BLaER1 treated with 17β-estradiol and CSF1 and Interleukin-3, amounts not matched to agents 10 nM and 100 nM (cell line): ENCODE data around the gene GRB2.
A peak's percentile ranks its signal among the peaks of the same experiment; 100 is the strongest.
"Not testable (repeated sequence)": the region's sequence is repeated elsewhere in the genome, so short reads cannot be mapped to it uniquely, and the experiment has no call there.

Experiments used
- H3K27ac ChIP-seq, 11 experiments: shearing (Covaris generic); formaldehyde crosslinking; 2 replicates each; pipeline ENCODE4 v1.8.1; 2022
- H3K27me3 ChIP-seq, 11 experiments: shearing (Covaris generic); formaldehyde crosslinking; 2 replicates each; pipeline ENCODE4 v1.8.1; 2022
- H3K36me3 ChIP-seq, 11 experiments: shearing (Covaris generic); formaldehyde crosslinking; 2 replicates each; pipeline ENCODE4 v1.8.1; 2022
- H3K4me1 ChIP-seq, 10 experiments: shearing (Covaris generic); formaldehyde crosslinking; 2 replicates each; pipeline ENCODE4 v1.8.1; 2022
- H3K4me2 ChIP-seq, 11 experiments: shearing (Covaris generic); formaldehyde crosslinking; 2 replicates each; pipeline ENCODE4 v1.8.1; 2022
- H3K4me3 ChIP-seq, 10 experiments: shearing (Covaris generic); formaldehyde crosslinking; 2 replicates each; pipeline ENCODE4 v1.8.1; 2022
- H3K9ac ChIP-seq, 11 experiments: shearing (Covaris generic); formaldehyde crosslinking; 2 replicates each; pipeline ENCODE4 v1.8.1; 2022
- H3K9me3 ChIP-seq, 11 experiments: shearing (Covaris generic); formaldehyde crosslinking; replicated peaks in 1 of 11; 2 replicates each; pipeline ENCODE4 v1.8.1; 2022
- H4K20me1 ChIP-seq, 11 experiments: shearing (Covaris generic); formaldehyde crosslinking; 2 replicates each; pipeline ENCODE4 v1.8.1; 2022
- Cebpa-rat ChIP-seq, 11 experiments: shearing (Covaris generic); IDR thresholded peaks; 2 replicates each; pipeline ENCODE4 v1.8.1; 2022

The GRB2 gene

GRCh38 chr17:75353176-75353575 is 52.3 kb downstream of the GRB2 start:
- Histone ChIP-seq H3K9me3 (peaks cover 0 to 49% (median 37%) of the 10 kb centered on the region in 11 experiments; a peak in 18 of 22 replicates), H3K4me3 (no peak overlapping the region), H3K27me3 (no peaks in the 10 kb centered on the region), H3K4me1 (peaks cover 42 to 84% (median 49%) of the 10 kb centered on the region in 10 experiments), H3K9ac (no peak overlapping the region), H3K27ac (no peak overlapping the region), H3K4me2 (peak overlapping the region in 2 of 11 experiments; percentile 7 to 65; a peak in 3 of 22 replicates), H3K36me3 (peaks cover 9 to 72% (median 55%) of the 10 kb centered on the region in 11 experiments; a peak in 21 of 22 replicates), H4K20me1 (peaks cover 74 to 100% (median 98%) of the 10 kb centered on the region in 11 experiments)
- TF ChIP-seq Cebpa-rat (IDR thresholded peaks at IDR 0.05), result no peak

GRCh38 chr17:75352079-75352569 is 53.4 kb downstream of the GRB2 start:
- Histone ChIP-seq H3K27me3 (no peaks in the 10 kb centered on the region), H3K9me3 (peaks cover 0 to 41% (median 30%) of the 10 kb centered on the region in 11 experiments; a peak in 18 of 22 replicates), H3K4me3 (no peak overlapping the region), H3K27ac (peak overlapping the region in 1 of 11 experiments; percentile 29; a peak in 2 of 22 replicates), H3K9ac (peak overlapping the region in 2 of 11 experiments; percentile 1 to 39; a peak in 2 of 22 replicates), H4K20me1 (peaks cover 76 to 100% (median 98%) of the 10 kb centered on the region in 11 experiments), H3K36me3 (peaks cover 9 to 62% (median 47%) of the 10 kb centered on the region in 11 experiments; a peak in 21 of 22 replicates), H3K4me2 (peak overlapping the region in 9 of 11 experiments; percentile 7 to 80 (median 36); a peak in 13 of 22 replicates), H3K4me1 (peaks cover 53 to 86% (median 58%) of the 10 kb centered on the region in 10 experiments)
- no peak for TF ChIP-seq Cebpa-rat (IDR thresholded peaks at IDR 0.05)

- no peak overlapping the region for H3K4me3 ChIP-seq
- TF ChIP-seq Cebpa-rat (IDR thresholded peaks at IDR 0.05), result no peak
- H3K4me1 ChIP-seq, result peaks cover 66 to 86% (median 69%) of the 10 kb centered on the region in 10 experiments
- H3K36me3 ChIP-seq, result peaks cover 3 to 47% (median 33%) of the 10 kb centered on the region in 11 experiments; a peak in 21 of 22 replicates
- no peak overlapping the region for H3K27ac ChIP-seq
- H3K9me3 ChIP-seq, result peaks cover 0 to 27% (median 16%) of the 10 kb centered on the region in 11 experiments; a peak in 18 of 22 replicates
- H3K4me2 ChIP-seq, result peak overlapping the region in 10 of 11 experiments; percentile 1 to 99 (median 56); a peak in 10 of 22 replicates
- peaks cover 76 to 100% (median 98%) of the 10 kb centered on the region in 11 experiments for H4K20me1 ChIP-seq
- H3K27me3 ChIP-seq, result no peaks in the 10 kb centered on the region
- no peak overlapping the region for H3K9ac ChIP-seq
Measured at GRCh38 chr17:75350706-75351105, 54.8 kb downstream of the GRB2 start.

- peaks cover 0 to 20% (median 9%) of the 10 kb centered on the region in 11 experiments; a peak in 18 of 22 replicates for H3K9me3 ChIP-seq
- no peak overlapping the region for H3K4me3 ChIP-seq
- H3K4me1 ChIP-seq, result peaks cover 73 to 87% (median 76%) of the 10 kb centered on the region in 10 experiments
- peak overlapping the region in 10 of 11 experiments; percentile 25 to 99 (median 88); a peak in 16 of 22 replicates for H3K4me2 ChIP-seq
- H4K20me1 ChIP-seq, result peaks cover 72 to 100% (median 95%) of the 10 kb centered on the region in 11 experiments
- no peak overlapping the region for H3K9ac ChIP-seq
- peaks cover 0 to 41% (median 26%) of the 10 kb centered on the region in 11 experiments; a peak in 21 of 22 replicates for H3K36me3 ChIP-seq
- no peak overlapping the region for H3K27ac ChIP-seq
- no peaks in the 10 kb centered on the region for H3K27me3 ChIP-seq
- no peak for TF ChIP-seq Cebpa-rat (IDR thresholded peaks at IDR 0.05)
Measured at GRCh38 chr17:75350029-75350428, 55.4 kb downstream of the GRB2 start.

- H3K4me1 ChIP-seq, result peaks cover 77 to 87% (median 80%) of the 10 kb centered on the region in 10 experiments
Measured at GRCh38 chr17:75349589-75349988, 55.9 kb downstream of the GRB2 start.

GRCh38 chr17:75348386-75349012 is 57.0 kb downstream of the GRB2 start:
- H3K4me1 ChIP-seq, result peaks cover 88 to 98% (median 91%) of the 10 kb centered on the region in 10 experiments
- H3K9ac ChIP-seq, result peak overlapping the region in 4 of 11 experiments; percentile 6 to 57 (median 36); a peak in 4 of 22 replicates
- H3K36me3 ChIP-seq, result peaks cover 0 to 26% (median 16%) of the 10 kb centered on the region in 11 experiments; a peak in 18 of 22 replicates
- peak overlapping the region in 4 of 11 experiments; percentile 8 to 62 (median 14); a peak in 4 of 22 replicates for H3K27ac ChIP-seq
- peaks cover 76 to 99% (median 98%) of the 10 kb centered on the region in 11 experiments for H4K20me1 ChIP-seq
- no peaks in the 10 kb centered on the region for H3K27me3 ChIP-seq
- H3K4me2 ChIP-seq, result peak overlapping the region; percentile 74 to 99 (median 88)
- H3K4me3 ChIP-seq, result 0 out of 20 replicates have a peak overlapping the region, but pooled peaks of 1 of the 10 experiments have one; percentile 7
- no peak for TF ChIP-seq Cebpa-rat (IDR thresholded peaks at IDR 0.05)
- peaks cover 0 to 5% (median 0%) of the 10 kb centered on the region in 11 experiments; a peak in 1 of 22 replicates for H3K9me3 ChIP-seq

More at GRCh38 chr17:75349589-75349988, 55.9 kb downstream of the GRB2 start:
- H3K36me3 ChIP-seq, result peaks cover 0 to 36% (median 22%) of the 10 kb centered on the region in 11 experiments; a peak in 21 of 22 replicates
- H4K20me1 ChIP-seq, result peaks cover 72 to 99% (median 94%) of the 10 kb centered on the region in 11 experiments
- no peak for TF ChIP-seq Cebpa-rat (IDR thresholded peaks at IDR 0.05)
- no peak overlapping the region for H3K27ac ChIP-seq
- no peak overlapping the region for H3K4me3 ChIP-seq
- no peaks in the 10 kb centered on the region for H3K27me3 ChIP-seq
- peaks cover 0 to 15% (median 5%) of the 10 kb centered on the region in 11 experiments; a peak in 18 of 22 replicates for H3K9me3 ChIP-seq
- 0 out of 22 replicates have a peak overlapping the region, but pooled peaks of 2 of the 11 experiments have one; percentile 14 to 56 for H3K9ac ChIP-seq
- H3K4me2 ChIP-seq, result peak overlapping the region; percentile 74 to 99 (median 88); a peak in 21 of 22 replicates

GRCh38 chr17:75346906-75347305 is 58.6 kb downstream of the GRB2 start:
- Histone ChIP-seq H3K27me3 (no peaks in the 10 kb centered on the region), H3K4me2 (peak overlapping the region; percentile 74 to 99 (median 88)), H3K9ac (peak overlapping the region in 10 of 11 experiments; percentile 14 to 60 (median 52); a peak in 18 of 22 replicates), H3K9me3 (no peaks in the 10 kb centered on the region), H3K27ac (peak overlapping the region in 10 of 11 experiments; percentile 18 to 62 (median 45); a peak in 19 of 22 replicates), H3K4me1 (peaks cover 96 to 100% (median 98%) of the 10 kb centered on the region in 10 experiments), H3K36me3 (peaks cover 0 to 18% (median 12%) of the 10 kb centered on the region in 11 experiments; a peak in 18 of 22 replicates), H3K4me3 (no peak overlapping the region; a peak in 1 of 20 replicates), H4K20me1 (peaks cover 68 to 100% (median 98%) of the 10 kb centered on the region in 11 experiments)
- TF ChIP-seq Cebpa-rat (IDR thresholded peaks at IDR 0.05), result no peak

- Histone ChIP-seq H3K4me1 (peaks cover 97 to 100% (median 99%) of the 10 kb centered on the region in 10 experiments), H3K4me2 (peak overlapping the region; percentile 74 to 99 (median 88)), H3K36me3 (peaks cover 0 to 15% (median 8%) of the 10 kb centered on the region in 11 experiments; a peak in 17 of 22 replicates), H4K20me1 (peaks cover 62 to 100% (median 98%) of the 10 kb centered on the region in 11 experiments), H3K27ac (peak overlapping the region in 9 of 11 experiments; percentile 18 to 77 (median 48); a peak in 13 of 22 replicates), H3K4me3 (peak overlapping the region in 1 of 10 experiments; percentile 48; a peak in 1 of 20 replicates), H3K9ac (peak overlapping the region in 10 of 11 experiments; percentile 14 to 63 (median 52); a peak in 13 of 22 replicates)
- H3K27me3 ChIP-seq, H3K9me3 ChIP-seq: not testable (repeated sequence)
Measured at GRCh38 chr17:75346368-75346767, 59.1 kb downstream of the GRB2 start.
